Body of pancreas (tissue), 4 donors: ENCODE measurements around the gene PACRG.

ENCODE experiments used
- POLR2A ChIP-seq, 3 donors: fragments of 450-650 bp; IDR thresholded peaks; one replicate each; pipeline ENCODE4 v1.6.1; 2016; ENCODE audit warnings: antibody characterized with exemption in 3 of 3, mild to moderate bottlenecking in 2 of 3
- TF ChIP-seq, protein P1 (sequence below), 7 experiments: fragments of 450-650 bp in 4 of 7; fragments of 200-600 bp in 3 of 7; sonication (generic) in 3 of 7; IDR thresholded peaks; one replicate each; pipeline ENCODE4 v1.5.1; 2016 to 2019; ENCODE audit warnings: antibody characterized with exemption in 7 of 7

- TF ChIP-seq, protein P1, sequence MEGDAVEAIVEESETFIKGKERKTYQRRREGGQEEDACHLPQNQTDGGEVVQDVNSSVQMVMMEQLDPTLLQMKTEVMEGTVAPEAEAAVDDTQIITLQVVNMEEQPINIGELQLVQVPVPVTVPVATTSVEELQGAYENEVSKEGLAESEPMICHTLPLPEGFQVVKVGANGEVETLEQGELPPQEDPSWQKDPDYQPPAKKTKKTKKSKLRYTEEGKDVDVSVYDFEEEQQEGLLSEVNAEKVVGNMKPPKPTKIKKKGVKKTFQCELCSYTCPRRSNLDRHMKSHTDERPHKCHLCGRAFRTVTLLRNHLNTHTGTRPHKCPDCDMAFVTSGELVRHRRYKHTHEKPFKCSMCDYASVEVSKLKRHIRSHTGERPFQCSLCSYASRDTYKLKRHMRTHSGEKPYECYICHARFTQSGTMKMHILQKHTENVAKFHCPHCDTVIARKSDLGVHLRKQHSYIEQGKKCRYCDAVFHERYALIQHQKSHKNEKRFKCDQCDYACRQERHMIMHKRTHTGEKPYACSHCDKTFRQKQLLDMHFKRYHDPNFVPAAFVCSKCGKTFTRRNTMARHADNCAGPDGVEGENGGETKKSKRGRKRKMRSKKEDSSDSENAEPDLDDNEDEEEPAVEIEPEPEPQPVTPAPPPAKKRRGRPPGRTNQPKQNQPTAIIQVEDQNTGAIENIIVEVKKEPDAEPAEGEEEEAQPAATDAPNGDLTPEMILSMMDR (IDR thresholded peaks at IDR 0.05), result no peak
- no peak for TF ChIP-seq POLR2A (IDR thresholded peaks at IDR 0.05)
These were observed 449.2 kb downstream of the PACRG start for GRCh38 chr6:163177007-163177406.
